SK-N-SH treated with all-trans-retinoic acid at 6 μM for 48 hours (cell line): ENCODE results near the gene COL19A1.

Source experiments
- ATAC-seq: fragments of 200-7000 bp; cut with Tn5 transposase; 3 replicates; pipeline ENCODE4 v1.9.1; 2020; ENCODE audit warnings: mild to moderate bottlenecking, moderate library complexity
- ARNTL ChIP-seq: fragments of 450-650 bp; formaldehyde crosslinking; IDR thresholded peaks from 2 replicates; pipeline ENCODE4 v1.5.0; 2020; ENCODE audit warnings: low read depth, mild to moderate bottlenecking, moderate library complexity, borderline replicate concordance
- CSDC2 ChIP-seq: fragments of 250-450 bp; sonication (Bioruptor Pico); IDR thresholded peaks from 2 replicates; pipeline ENCODE4 v1.5.0; 2020; ENCODE audit warnings: mild to moderate bottlenecking, moderate library complexity
- ESRRG ChIP-seq: fragments of 250-450 bp; sonication (Bioruptor Pico); IDR thresholded peaks from 2 replicates; pipeline ENCODE4 v1.6.1; 2021; ENCODE audit warnings: mild to moderate bottlenecking
- GLIS3 ChIP-seq: fragments of 250-450 bp; sonication (Bioruptor Pico); IDR thresholded peaks from 2 replicates; pipeline ENCODE4 v1.5.0; 2020; ENCODE audit warnings: mild to moderate bottlenecking, moderate library complexity
- ISL1 ChIP-seq: fragments of 250-450 bp; sonication (Bioruptor Pico); IDR thresholded peaks from 2 replicates; pipeline ENCODE4 v2.1.2; 2022; ENCODE audit warnings: mild to moderate bottlenecking, moderate library complexity
- OSR1 ChIP-seq: fragments of 250-450 bp; sonication (Bioruptor Pico); IDR thresholded peaks from 2 replicates; pipeline ENCODE4 v1.8.0; 2022; ENCODE audit warnings: moderate library complexity, mild to moderate bottlenecking, inconsistent platforms
- PPARA ChIP-seq: fragments of 250-450 bp; sonication (Bioruptor Pico); IDR thresholded peaks from 2 replicates; pipeline ENCODE4 v1.5.0; 2020; ENCODE audit warnings: mild to moderate bottlenecking, borderline replicate concordance
- RARB ChIP-seq: fragments of 250-450 bp; sonication (Bioruptor Pico); IDR thresholded peaks from 2 replicates; pipeline ENCODE4 v1.8.0; 2021; ENCODE audit warnings: mild to moderate bottlenecking, moderate library complexity
- SNAI2 ChIP-seq: fragments of 250-450 bp; sonication (Bioruptor Pico); IDR thresholded peaks from 2 replicates; pipeline ENCODE4 v1.5.0; 2020; ENCODE audit warnings: mild to moderate bottlenecking, moderate library complexity
- TCF4 ChIP-seq: fragments of 250-450 bp; sonication (Bioruptor Pico); IDR thresholded peaks from 2 replicates; pipeline ENCODE4 v1.8.0; 2021; ENCODE audit warnings: mild to moderate bottlenecking, moderate library complexity, borderline replicate concordance
- TOX ChIP-seq: fragments of 250-450 bp; sonication (Bioruptor Pico); IDR thresholded peaks from 2 replicates; pipeline ENCODE4 v1.8.0; 2021; ENCODE audit warnings: mild to moderate bottlenecking, moderate library complexity, borderline replicate concordance
- ZC3H10 ChIP-seq: fragments of 250-450 bp; sonication (Bioruptor Pico); IDR thresholded peaks from 2 replicates; pipeline ENCODE4 v1.5.1; 2021; ENCODE audit warnings: mild to moderate bottlenecking, moderate library complexity
- ZFP3 ChIP-seq: fragments of 250-450 bp; sonication (Bioruptor Pico); IDR thresholded peaks from 2 replicates; pipeline ENCODE4 v1.5.0; 2020; ENCODE audit warnings: mild to moderate bottlenecking, moderate library complexity
- ZFP30 ChIP-seq: fragments of 450-650 bp; formaldehyde crosslinking; IDR thresholded peaks from 2 replicates; pipeline ENCODE4 v1.5.0; 2022; ENCODE audit warnings: mild to moderate bottlenecking, moderate library complexity
- ZNF565 ChIP-seq: fragments of 450-650 bp; formaldehyde crosslinking; conservative IDR thresholded peaks from 2 replicates; pipeline ENCODE4 v1.5.0; 2020; ENCODE audit warnings: low read depth, mild to moderate bottlenecking, moderate library complexity
- ZNF70 ChIP-seq: fragments of 450-650 bp; formaldehyde crosslinking; IDR thresholded peaks from 2 replicates; pipeline ENCODE4 v1.5.0; 2020; ENCODE audit warnings: mild to moderate bottlenecking, moderate library complexity
- ZNF8 ChIP-seq: fragments of 450-650 bp; formaldehyde crosslinking; IDR thresholded peaks from 2 replicates; pipeline ENCODE4 v1.5.0; 2020; ENCODE audit warnings: mild to moderate bottlenecking, moderate library complexity
- TF ChIP-seq, protein P1 (sequence below): fragments of 250-450 bp; sonication (Bioruptor Pico); IDR thresholded peaks from 2 replicates; pipeline ENCODE4 v1.8.0; 2020; ENCODE audit warnings: mild to moderate bottlenecking, moderate library complexity, borderline replicate concordance
- TF ChIP-seq, protein P2 (sequence below): fragments of 250-450 bp; sonication (Bioruptor Pico); IDR thresholded peaks from 2 replicates; pipeline ENCODE4 v1.5.1; 2021; ENCODE audit warnings: mild to moderate bottlenecking, moderate library complexity
- TF ChIP-seq, protein P3 (sequence below): fragments of 250-450 bp; sonication (Bioruptor Pico); IDR thresholded peaks from 2 replicates; pipeline ENCODE4 v1.8.0; 2021; ENCODE audit warnings: low read depth, mild to moderate bottlenecking, moderate library complexity, borderline replicate concordance
- TF ChIP-seq, protein P4 (sequence below): fragments of 250-450 bp; sonication (Bioruptor Pico); IDR thresholded peaks from 2 replicates; pipeline ENCODE4 v1.5.1; 2020; ENCODE audit warnings: low read depth, mild to moderate bottlenecking, moderate library complexity
- TF ChIP-seq, protein P5 (sequence below): fragments of 250-450 bp; sonication (Bioruptor Pico); IDR thresholded peaks from 2 replicates; pipeline ENCODE4 v1.5.0; 2020; ENCODE audit warnings: mild to moderate bottlenecking, moderate library complexity

COL19A1 gene

DNA sequence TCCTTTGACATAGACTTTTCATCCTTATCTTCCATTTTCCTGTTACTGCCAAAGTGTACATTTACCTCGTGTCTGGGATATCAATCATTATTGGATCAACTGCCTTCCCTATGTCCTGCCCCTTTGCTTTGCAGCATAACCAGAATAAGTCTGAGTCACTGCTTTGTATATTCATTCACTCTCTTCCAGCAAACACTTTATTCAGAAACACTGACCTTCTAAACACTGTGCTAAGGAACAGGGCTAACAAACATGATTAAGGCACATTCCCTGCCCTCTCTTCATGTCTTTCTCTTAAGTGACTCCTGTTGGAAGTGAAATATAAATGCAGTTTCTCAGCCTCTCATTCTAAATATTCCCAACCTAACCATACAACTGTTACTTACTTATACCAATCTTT lies 66.9 kb downstream of the COL19A1 start:
- TF ChIP-seq, protein P1, sequence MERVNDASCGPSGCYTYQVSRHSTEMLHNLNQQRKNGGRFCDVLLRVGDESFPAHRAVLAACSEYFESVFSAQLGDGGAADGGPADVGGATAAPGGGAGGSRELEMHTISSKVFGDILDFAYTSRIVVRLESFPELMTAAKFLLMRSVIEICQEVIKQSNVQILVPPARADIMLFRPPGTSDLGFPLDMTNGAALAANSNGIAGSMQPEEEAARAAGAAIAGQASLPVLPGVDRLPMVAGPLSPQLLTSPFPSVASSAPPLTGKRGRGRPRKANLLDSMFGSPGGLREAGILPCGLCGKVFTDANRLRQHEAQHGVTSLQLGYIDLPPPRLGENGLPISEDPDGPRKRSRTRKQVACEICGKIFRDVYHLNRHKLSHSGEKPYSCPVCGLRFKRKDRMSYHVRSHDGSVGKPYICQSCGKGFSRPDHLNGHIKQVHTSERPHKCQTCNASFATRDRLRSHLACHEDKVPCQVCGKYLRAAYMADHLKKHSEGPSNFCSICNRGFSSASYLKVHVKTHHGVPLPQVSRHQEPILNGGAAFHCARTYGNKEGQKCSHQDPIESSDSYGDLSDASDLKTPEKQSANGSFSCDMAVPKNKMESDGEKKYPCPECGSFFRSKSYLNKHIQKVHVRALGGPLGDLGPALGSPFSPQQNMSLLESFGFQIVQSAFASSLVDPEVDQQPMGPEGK, result no peak
- no peak for TF ChIP-seq OSR1 (CRISPR knock-in tag)
- TF ChIP-seq ZC3H10 (CRISPR knock-in tag), result no peak
- TF ChIP-seq, protein P2, sequence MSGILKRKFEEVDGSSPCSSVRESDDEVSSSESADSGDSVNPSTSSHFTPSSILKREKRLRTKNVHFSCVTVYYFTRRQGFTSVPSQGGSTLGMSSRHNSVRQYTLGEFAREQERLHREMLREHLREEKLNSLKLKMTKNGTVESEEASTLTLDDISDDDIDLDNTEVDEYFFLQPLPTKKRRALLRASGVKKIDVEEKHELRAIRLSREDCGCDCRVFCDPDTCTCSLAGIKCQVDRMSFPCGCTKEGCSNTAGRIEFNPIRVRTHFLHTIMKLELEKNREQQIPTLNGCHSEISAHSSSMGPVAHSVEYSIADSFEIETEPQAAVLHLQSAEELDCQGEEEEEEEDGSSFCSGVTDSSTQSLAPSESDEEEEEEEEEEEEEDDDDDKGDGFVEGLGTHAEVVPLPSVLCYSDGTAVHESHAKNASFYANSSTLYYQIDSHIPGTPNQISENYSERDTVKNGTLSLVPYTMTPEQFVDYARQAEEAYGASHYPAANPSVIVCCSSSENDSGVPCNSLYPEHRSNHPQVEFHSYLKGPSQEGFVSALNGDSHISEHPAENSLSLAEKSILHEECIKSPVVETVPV, result no peak
- TF ChIP-seq ISL1 (CRISPR knock-in tag), result no peak
- no peak for TF ChIP-seq ZNF565 (CRISPR knock-in tag)
- no peak for TF ChIP-seq GLIS3 (CRISPR knock-in tag)
- no peak for TF ChIP-seq PPARA (CRISPR knock-in tag)
- no peak for TF ChIP-seq ZNF70 (CRISPR knock-in tag)
- TF ChIP-seq ZFP30 (CRISPR knock-in tag), result no peak
- no peak for TF ChIP-seq RARB (CRISPR knock-in tag)
- TF ChIP-seq TOX (CRISPR knock-in tag), result no peak
- no peak for TF ChIP-seq SNAI2 (CRISPR knock-in tag)
- ATAC-seq, result peak; percentile 83

DNA sequence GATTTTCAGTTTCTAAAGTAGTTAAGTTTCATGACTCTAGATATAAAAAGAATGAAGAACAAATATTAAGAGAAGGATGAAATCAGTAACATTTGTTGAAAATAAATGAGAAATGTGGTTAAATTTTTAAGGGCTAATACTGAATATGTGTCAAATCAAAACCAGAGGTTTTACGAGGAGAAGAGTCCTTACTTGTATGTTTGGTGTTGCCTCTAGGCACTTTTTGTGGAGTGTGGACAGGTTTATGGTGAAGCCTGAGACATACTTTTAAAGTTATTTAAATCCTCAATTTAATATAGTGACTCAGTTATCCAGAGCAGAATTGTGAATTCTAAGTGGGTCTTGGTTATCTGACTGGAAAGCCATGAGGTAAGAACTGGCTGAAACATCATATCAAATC lies 68.7 kb downstream of the COL19A1 start:
- no peak for TF ChIP-seq OSR1 (CRISPR knock-in tag)
- no peak for TF ChIP-seq CSDC2 (CRISPR knock-in tag)
- TF ChIP-seq ZFP30 (CRISPR knock-in tag), result no peak
- no peak for TF ChIP-seq SNAI2 (CRISPR knock-in tag)
- TF ChIP-seq ZC3H10 (CRISPR knock-in tag), result no peak
- TF ChIP-seq ARNTL, result no peak
- TF ChIP-seq ZNF8 (CRISPR knock-in tag), result no peak
- TF ChIP-seq TCF4 (CRISPR knock-in tag), result no peak
- no peak for TF ChIP-seq ZNF70 (CRISPR knock-in tag)
- TF ChIP-seq PPARA (CRISPR knock-in tag), result no peak
- no peak for TF ChIP-seq ESRRG
- TF ChIP-seq, protein P3, sequence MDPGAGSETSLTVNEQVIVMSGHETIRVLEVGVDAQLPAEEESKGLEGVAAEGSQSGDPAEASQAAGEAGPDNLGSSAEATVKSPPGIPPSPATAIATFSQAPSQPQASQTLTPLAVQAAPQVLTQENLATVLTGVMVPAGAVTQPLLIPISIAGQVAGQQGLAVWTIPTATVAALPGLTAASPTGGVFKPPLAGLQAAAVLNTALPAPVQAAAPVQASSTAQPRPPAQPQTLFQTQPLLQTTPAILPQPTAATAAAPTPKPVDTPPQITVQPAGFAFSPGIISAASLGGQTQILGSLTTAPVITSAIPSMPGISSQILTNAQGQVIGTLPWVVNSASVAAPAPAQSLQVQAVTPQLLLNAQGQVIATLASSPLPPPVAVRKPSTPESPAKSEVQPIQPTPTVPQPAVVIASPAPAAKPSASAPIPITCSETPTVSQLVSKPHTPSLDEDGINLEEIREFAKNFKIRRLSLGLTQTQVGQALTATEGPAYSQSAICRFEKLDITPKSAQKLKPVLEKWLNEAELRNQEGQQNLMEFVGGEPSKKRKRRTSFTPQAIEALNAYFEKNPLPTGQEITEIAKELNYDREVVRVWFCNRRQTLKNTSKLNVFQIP (CRISPR knock-in tag), result no peak
- TF ChIP-seq ISL1 (CRISPR knock-in tag), result no peak
- TF ChIP-seq, protein P1, result no peak
- no peak for TF ChIP-seq ZNF565 (CRISPR knock-in tag)
- no peak for TF ChIP-seq RARB (CRISPR knock-in tag)
- TF ChIP-seq ZFP3, result no peak
- TF ChIP-seq, protein P4, sequence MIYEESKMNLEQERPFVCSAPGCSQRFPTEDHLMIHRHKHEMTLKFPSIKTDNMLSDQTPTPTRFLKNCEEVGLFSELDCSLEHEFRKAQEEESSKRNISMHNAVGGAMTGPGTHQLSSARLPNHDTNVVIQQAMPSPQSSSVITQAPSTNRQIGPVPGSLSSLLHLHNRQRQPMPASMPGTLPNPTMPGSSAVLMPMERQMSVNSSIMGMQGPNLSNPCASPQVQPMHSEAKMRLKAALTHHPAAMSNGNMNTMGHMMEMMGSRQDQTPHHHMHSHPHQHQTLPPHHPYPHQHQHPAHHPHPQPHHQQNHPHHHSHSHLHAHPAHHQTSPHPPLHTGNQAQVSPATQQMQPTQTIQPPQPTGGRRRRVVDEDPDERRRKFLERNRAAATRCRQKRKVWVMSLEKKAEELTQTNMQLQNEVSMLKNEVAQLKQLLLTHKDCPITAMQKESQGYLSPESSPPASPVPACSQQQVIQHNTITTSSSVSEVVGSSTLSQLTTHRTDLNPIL, result no peak
- ATAC-seq, result no peak

DNA sequence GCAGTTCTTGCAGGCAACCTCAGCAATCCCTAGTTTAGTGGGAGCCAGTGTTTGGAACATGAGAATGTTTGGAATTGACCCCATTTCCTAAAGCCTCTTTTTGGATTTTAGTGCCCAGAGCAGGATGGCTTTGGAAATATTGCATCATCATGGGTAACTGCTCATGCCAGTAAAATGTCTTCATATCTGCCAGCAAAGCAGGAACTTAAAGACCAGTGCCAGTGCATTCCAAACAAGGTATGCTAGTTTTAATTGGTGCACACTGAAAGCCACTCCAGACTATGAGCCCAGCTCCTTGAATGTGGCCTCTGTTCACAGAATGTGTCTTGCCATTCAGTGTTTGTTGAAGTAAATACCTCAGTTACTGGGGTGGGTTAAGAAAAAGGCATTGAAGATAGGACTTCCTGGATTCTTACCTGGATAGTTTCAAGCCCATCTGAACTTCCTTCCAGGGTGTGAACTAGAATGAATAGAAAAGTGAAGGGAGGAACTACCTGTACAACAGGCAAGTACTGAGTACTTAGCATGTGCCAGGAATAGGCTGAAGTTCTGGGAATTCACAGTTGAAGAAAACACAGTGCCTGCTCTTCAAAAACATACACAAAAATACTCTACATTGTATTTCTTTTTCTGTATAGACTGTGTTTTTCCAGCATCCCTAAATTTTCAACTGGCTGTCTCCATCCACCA lies 70.5 kb downstream of the COL19A1 start:
- ATAC-seq, result peak; percentile 36; the same call in 2 of the 3 replicates
- TF ChIP-seq ARNTL, result no peak
- TF ChIP-seq, protein P3 (CRISPR knock-in tag), result no peak
- TF ChIP-seq ZNF8 (CRISPR knock-in tag), result no peak
- no peak for TF ChIP-seq GLIS3 (CRISPR knock-in tag)
- no peak for TF ChIP-seq CSDC2 (CRISPR knock-in tag)
- no peak for TF ChIP-seq TCF4 (CRISPR knock-in tag)
- no peak for TF ChIP-seq TOX (CRISPR knock-in tag)
- TF ChIP-seq, protein P5, sequence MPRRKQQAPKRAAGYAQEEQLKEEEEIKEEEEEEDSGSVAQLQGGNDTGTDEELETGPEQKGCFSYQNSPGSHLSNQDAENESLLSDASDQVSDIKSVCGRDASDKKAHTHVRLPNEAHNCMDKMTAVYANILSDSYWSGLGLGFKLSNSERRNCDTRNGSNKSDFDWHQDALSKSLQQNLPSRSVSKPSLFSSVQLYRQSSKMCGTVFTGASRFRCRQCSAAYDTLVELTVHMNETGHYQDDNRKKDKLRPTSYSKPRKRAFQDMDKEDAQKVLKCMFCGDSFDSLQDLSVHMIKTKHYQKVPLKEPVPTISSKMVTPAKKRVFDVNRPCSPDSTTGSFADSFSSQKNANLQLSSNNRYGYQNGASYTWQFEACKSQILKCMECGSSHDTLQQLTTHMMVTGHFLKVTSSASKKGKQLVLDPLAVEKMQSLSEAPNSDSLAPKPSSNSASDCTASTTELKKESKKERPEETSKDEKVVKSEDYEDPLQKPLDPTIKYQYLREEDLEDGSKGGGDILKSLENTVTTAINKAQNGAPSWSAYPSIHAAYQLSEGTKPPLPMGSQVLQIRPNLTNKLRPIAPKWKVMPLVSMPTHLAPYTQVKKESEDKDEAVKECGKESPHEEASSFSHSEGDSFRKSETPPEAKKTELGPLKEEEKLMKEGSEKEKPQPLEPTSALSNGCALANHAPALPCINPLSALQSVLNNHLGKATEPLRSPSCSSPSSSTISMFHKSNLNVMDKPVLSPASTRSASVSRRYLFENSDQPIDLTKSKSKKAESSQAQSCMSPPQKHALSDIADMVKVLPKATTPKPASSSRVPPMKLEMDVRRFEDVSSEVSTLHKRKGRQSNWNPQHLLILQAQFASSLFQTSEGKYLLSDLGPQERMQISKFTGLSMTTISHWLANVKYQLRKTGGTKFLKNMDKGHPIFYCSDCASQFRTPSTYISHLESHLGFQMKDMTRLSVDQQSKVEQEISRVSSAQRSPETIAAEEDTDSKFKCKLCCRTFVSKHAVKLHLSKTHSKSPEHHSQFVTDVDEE, result no peak
- TF ChIP-seq, protein P2, result no peak
- TF ChIP-seq ZC3H10 (CRISPR knock-in tag), result no peak
- TF ChIP-seq ZNF565 (CRISPR knock-in tag), result no peak
